HG03520 (cell line): ENCODE results near the gene THAP12.
"Not testable (repeated sequence)": the region's sequence is repeated elsewhere in the genome, so short reads cannot be mapped to it uniquely, and the experiment has no call there.

Source experiments
- ATAC-seq: cut with Tn5 transposase; IDR thresholded peaks from one replicate; pipeline ENCODE4 v1.9.1; 2021; ENCODE audit warnings: mild to moderate bottlenecking, moderate library complexity; ENCODE audit not compliant: unreplicated experiment

Gene THAP12

DNA sequence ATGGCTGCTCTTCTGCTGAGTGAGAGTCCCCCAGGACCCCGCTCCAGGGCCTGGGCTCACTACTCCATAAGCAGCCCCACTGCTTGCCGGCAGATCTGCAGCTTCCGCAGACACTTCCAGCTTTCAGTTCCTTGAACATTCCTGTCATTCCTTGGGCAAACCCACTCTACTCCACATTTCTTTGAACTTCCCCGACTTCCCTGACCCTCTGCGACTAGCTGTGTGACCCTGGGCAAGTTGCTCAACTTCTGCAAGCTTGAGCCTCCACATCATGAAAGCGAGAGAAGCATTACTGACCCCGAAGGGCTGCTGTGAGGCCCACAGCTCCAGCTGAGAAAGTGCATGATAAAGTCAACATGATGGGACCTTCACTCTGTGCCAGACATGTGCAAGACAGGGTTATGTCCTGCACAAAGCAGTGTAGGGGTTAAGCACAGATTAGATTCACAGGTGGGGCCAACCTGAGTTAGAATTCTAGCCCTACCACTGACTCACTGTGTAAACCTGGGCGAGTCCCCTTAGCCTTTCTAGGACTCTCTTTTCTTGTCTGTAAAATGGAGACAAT, 51.8 kb downstream of the THAP12 start:
- no peak for ATAC-seq

DNA sequence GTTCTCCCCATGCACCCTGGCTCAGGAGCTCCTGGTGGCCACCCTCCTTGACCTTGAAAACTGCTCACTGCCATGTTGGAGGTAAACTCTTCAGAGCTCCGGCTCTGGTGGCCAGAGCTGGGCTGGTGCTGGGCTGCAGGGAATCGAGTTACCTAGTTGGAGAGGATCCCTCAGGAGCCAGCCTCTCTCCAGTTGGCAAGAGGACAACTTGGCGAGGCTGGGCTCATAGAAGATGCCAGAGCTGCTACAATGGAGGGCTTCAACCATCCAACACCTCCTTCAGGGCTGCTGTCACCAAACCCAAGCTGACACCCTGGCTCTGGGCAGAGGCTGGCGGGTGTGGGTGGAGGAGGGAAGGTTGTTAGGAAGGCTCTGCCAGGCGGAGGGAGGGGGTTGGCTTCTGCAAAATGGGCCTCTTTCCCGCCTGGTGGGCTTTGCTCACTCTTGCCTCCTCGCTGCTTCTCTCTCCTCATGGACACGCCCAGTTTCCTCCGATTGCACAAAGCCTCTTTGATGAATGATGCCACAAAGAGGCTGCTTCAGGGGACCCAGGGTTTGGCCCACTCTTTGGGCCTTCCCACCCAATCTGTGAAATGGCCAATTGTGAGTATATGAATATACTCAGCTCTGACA, 53.1 kb downstream of the THAP12 start:
- ATAC-seq, result no peak

DNA sequence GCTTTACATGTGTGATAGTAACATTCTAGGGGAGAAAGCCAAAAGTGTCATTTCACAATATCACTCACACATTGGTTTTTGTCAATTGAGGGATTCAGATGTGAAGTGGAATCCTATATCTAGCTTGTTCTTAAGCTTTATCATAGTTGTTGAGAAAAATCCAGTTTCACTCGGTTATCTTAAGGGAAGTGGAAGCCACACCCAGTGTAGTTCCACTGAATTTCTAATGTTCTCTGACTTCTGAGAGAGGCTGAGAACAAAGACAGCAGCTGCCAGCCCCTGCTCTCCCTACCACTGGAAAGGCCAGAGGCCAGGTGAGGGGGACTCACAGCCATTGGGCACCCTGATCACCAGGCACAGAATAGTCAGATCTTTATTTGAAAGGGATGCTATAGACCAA, 53.7 kb downstream of the THAP12 start:
- ATAC-seq, result no peak

DNA sequence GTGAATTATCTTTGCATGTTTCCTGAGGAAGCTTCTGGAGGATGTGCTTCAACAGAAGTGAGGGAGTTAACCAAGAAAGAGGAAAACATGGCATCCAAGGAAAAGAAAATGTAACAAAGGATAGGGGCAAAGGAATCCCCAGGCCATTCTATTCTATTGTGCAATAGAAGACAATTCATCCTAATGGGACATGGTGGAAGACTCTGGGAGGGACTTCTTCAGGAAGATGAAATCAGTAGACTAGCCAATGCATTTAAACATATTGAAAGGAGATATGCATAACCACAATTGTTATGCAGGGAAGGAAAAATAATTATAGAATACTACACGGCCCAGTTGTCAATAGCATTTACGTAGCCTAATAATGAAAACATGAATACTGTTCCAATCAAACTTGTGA, 55.7 kb downstream of the THAP12 start:
- no peak for ATAC-seq

DNA sequence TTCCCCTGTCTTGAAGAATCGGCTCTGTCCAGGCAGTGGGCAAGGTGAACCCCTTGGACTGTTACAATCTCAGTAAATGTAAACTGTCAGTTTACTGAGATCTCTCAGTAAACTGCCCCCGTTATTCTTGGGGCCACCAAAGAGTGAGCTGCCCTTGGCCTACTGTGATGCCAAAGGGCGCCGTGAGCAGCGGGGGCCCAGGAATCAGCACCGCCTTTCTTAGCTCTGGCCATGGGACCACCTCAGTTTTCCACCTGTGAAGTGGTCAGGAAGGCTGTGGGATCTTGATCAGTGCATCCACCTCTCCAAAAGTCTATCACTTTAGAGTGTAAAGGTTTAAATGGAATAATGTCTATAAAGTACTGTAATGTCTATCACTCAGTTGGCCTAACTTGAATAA, 57.1 kb downstream of the THAP12 start:
- no peak for ATAC-seq

DNA sequence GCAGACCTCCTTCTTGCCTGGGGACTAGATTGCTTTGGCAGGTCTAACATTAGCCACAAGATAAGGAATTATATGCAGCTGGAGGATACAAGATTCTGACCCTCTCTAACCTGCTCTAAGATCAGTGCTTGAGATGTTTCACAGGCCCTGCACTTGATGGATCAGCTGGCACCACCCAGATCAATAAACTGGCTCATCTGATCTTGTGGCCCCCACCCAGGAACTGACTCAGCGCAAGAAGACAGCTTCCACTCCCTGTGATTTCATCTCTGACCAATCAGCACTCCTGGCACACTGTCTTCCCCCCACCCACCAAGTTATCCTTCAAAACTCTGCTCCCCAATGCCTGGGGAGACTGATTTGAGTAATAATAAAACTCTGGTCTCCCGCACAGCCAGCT, 57.6 kb downstream of the THAP12 start:
- not testable (repeated sequence) for ATAC-seq

DNA sequence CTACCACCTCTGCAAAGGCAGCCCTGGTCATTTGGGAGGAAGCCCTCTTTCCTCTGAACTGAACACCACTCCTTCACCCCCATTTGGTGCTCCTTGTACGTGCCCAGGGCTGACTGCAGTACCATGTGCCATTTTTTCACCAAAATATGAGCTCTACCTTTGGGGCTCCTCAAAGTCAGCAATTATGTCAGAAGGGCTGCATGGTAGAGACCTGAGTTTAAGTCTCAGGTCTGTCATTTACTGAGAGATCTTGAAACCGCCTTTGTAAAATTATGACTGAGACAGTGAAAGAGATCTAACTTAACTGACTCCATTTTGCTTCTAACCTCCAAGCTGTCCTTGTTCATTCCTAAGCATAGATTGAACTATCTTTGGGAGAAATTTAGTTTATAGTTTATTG, 58.0 kb downstream of the THAP12 start:
- ATAC-seq, result no peak

DNA sequence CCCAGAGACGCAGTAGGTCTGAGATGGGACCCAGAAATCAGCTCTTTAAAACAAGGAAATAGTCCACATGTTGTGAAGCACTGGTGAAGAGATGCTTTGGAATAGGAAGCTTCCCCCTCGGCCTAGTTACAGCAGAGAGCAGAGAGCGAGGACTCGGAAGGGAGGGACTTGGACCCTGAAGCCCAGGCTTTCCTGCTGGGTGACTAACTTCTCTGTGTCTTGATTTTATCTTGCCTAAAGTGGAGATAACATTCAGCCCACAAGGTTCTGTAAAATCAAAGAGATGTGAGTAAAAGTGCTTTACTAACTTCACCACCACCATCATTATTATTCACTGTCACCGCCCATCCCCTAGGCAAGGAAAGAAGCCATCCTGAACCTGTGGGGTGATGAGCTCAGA, 58.4 kb downstream of the THAP12 start:
- no peak for ATAC-seq

DNA sequence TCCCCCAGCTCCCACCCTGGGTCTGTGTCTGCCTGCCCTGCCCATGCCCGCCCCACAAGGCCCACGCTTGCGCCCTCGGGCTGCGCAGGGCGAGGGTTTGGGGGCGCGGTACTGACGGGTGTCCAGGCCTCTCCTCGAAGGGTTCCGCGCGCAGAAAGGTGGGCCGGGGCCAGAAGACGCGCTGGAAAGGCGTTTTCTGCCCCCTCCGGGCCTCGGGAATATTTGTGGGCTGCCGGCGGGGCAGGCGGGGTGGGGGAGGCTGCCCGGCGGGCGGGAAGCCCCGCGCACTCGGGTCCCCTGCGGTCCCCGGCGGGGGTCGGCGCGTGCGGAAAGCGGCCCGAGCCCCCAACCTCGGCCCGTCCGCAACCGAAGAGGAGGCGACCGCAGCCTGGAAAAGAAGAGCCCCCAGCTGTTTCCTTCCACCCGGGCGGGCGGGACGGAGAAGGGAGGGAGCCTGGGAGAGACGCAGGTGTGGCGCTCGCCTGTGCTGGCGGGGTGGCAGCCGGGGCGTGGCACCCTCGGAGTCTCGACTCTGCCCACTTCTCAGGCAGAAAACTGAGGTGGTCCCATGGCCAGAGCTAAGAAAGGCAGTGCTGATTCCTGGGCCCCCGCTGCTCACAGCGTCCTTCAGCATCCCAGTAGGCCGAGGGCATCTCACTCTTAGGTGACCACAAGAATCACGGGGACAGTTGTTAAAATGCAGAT, 59.0 kb downstream of the THAP12 start:
- ATAC-seq, result no peak

DNA sequence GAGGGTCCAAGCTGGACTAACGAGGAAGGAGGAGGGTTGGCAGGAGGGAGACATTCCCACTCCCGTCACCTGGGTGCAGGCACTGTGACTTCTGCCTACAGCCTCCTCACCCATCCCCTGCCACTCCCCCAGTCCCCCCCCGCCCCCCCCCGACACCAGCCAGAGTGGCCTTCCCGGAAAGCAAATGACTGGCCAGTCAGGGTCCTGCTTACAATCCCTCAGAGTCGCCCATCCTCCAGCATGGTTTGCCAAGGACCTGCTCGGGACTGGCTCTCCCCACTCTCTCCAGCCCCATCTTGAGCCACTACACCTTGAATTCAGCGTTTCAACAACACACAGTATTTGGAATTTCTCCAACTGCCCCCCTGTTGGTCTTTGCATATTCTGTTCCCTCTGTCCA, 59.6 kb downstream of the THAP12 start:
- no peak for ATAC-seq

DNA sequence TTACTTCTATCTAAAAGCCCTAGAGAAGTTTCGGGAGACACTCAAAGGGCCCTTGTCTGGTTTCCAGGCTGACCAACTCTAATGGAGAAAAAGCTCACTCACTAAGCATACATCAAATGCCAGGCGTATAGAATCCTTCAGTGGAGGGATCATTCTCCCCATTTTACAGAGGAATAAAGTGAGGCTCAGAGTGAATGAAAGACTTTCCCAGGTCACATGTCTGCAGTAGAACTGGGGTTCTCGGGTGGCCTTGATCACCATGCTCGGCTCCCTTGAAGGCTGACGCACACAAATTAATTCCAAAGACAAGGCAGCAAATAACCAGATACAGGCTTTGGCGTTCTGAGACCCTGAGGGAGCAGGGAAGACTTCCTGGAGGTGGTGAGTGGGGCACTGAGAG, 60.0 kb downstream of the THAP12 start:
- ATAC-seq, result no peak

DNA sequence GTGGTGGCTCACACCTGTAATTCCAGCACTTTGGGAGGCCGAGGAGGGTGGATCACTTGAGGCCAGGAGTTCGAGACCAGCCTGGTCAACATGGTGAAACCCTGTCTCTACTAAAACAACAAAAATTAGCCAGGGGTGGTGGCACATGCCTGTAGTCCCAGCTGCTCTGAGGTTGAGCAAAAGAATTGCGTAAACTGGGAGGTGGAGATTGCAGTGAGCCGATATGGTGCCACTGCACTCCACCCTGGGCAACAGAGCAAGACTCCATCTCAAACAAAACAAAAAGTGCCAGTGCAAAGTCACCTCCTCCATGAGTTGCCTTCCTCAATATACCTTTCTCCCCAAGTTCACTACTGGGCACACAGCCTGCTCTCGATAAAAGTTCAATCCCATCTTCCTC, 61.1 kb downstream of the THAP12 start:
- not testable (repeated sequence) for ATAC-seq

DNA sequence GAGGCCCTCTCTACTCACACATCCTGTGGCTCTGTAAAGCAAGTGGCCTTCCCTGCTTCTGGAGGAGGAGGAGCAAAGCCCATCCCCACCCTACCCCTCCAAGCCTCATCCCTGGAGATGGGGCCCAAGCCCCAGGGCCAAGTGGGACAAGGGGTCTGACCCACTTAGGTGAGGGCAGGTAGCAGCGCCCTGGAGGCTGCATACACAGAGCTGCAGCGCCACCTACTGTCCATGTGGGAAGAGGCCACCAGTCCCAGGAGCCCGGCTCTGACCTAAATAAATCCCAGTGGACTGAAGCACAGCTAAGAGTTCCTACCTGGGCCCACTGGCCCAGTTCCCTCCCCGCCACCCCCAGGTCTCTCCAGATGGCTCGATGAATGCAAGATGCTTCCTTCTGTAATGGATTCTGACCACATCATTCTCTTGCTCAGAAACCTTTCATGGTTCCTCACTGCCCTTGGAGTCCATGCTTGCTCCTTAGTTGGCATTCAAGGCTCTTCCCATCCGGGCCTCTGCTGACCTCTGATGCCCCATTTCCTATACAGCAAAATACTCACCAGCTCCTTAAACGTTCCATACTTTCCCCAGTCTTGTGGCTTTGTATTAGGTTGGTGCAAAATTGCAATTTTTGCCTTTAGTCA, 62.1 kb downstream of the THAP12 start:
- ATAC-seq, result no peak

DNA sequence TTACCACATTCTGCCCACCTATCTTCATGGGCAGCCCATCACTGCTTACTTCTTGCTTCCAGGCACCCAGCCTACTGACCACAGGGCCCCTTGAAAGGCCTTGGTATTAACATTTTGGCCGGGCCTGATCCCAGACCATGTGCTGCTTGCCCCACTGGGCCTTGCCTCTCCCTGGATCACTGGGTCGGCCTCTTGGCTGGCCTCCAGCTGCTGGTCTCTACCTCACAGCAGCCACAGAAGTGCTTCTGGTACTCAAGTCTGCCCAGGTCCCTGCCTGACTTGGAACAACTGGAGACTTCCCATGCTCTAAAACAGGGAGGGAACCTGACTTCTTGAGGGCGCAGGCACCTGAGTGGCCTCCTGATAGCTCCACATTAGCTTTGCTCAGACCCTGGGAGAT, 63.6 kb downstream of the THAP12 start:
- no peak for ATAC-seq

DNA sequence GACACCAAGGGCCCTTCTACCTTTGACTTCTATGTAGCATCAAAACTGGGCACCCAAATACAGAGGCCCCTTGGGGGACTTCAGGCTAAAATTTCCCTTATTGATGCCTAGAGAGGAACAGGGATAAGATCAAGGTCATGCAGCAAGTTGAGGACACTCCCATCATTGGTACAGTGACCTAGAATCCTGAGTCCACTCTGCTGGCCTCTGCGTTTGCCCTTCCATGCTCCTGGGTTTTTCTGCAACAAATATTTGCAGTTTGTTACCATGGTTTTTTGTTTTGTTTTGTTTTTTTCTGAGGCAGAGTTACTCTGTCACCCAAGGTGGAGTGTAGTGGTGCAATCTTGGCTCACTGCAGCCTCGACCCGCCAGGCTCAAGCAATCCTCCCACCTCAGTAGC, 64.2 kb downstream of the THAP12 start:
- no peak for ATAC-seq

DNA sequence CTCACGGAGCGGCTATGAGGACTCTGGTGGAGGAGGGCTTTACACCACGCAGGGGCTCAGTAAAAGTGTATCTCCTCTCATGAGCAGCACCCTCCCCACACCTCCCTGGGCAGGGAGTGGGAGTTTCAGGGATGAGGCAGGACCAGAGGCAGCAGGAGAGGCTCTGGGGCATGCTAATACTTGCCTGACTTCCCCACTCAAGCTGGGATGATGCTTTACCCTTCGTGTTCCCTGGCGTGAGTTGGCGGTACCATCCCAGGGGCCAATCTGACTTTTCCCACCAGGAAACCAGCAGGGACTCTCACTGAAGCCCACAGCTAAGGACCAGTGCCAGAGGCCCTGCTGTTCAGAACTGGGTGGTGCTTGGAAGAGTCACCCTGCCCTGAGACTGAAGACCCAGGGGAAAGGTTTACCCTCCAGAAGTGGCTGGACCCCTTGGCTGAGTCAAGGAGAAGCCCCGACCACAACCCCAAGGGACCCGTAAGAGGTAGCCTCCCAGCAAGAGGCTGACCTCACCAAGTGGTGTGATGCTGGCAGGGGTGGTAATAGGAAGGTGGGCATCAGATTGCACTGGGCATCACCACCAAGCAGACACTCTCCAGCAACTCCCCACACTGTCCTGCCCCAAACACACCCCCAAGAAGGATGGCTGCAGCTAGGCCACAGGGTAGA, 65.6 kb downstream of the THAP12 start:
- ATAC-seq, result no peak

DNA sequence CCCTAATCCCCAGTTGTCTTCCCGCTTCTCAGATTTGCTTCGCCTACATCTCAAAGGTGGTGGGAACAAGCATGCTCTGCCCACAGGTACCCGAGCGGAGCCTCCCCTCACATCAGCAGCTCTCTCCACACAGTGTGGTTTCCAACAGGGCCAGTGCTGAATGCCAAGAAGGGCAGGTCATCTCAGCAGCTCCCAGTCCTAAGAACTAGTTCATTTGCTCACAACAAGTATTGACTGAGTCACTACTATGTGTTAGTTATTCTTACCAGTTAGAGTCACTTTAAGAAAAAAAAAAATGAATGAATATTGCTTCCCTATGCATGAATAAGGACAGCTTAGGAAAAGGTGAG, 66.2 kb downstream of the THAP12 start:
- no peak for ATAC-seq

DNA sequence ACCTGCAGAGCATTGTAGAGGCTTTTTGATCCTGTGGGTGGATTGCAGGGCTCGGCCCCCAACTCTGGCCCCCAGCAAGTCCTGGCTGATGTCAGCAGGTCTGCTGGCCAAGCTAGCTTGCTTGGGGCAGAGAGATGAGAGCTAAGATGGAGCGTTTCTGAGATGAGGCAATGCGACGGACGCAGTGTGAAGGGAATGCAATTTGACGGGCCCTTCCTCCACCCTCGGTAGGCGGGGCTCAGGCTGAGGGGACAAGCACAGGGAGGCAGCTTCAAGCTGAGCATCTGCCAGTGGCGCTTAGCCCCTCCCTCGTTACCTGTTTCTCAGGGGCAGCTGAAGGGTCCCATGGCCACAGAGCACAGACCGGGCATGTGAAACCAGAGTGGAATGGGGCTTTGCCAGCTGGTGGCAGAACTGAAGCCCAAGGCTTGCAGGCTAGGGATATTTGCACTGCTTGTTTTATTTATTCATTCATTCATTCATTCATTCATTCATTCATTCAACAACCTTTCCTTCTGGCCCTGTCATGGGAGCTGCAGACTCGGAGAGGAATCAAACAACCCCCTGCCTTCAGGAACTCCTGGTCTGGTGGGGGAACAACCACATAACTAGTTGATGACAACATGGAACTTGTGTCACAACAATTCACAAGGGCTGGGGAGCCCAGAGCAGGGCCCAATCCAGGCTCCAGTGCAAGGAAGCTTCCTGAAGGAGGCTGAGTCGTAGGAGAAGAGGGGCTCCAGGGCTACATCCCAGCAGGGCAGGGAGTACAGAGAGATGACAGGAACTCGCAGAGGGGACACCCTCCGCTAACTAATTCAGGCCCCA, 66.8 kb downstream of the THAP12 start:
- ATAC-seq, result no peak

DNA sequence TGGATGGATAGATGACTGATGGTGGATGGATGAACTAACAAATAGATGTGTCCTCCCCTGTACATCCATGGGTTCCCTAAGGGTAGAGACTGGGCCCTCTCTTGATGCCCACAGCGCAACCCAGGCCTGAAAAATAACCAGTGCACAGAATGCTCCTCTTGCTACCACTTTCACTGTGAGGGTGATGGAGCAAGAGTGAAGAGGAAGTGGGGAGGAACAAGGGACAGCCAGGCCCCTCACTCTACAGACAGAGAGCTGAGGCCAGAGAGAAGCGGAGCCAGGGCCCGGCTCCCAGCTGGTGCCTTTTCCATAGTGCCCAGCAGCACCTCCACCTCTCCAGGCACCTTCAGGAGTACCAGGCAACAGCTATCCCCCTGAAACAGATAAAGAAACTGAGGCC, 67.7 kb downstream of the THAP12 start:
- no peak for ATAC-seq

DNA sequence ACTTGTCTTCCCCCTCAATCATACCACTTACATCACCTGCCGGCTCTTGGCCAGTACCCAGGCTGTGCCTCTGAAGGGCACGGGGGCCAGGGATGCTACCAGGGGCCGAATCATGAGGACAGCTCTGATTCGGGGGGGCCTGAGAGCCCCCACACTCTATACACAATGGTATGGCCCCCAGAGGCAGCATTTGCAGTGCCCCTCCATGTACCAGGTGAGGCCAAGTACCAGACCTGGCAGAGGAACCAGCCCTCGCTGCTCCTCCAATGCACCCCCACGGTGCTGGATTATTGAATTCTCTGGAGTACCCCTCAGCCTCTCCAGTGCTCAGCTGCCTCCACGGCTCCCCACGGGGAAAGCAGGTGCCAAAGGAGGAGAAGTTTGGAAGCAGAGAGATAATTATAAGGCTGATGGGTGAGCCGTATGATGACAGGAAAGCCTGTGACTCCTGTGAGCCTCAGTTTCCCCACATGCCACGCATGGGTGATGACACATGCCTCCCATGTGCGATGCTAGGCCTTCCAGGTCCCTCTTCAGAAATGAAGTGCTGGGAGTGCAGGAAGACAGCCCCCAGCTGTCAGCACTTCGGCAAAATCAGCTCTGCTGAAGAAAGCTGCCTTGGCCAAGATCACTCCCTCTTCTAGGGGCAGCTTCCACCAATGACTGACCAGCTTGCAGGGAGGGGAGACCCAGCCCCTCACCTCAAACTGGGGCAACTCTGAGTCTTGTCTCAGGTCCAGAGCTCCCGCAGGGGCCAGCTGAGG, 69.9 kb downstream of the THAP12 start:
- ATAC-seq, result no peak
